GM19438 (cell line): ENCODE data around the gene TMCO4.

Source experiments
- ATAC-seq: cut with Tn5 transposase; IDR thresholded peaks from one replicate; pipeline ENCODE4 v1.9.1; 2021; ENCODE audit warnings: low read depth; ENCODE audit not compliant: unreplicated experiment

Gene TMCO4

GRCh38 chr1:19665186-19665495, 134.6 kb downstream of the TMCO4 start:
- no peak for ATAC-seq

DNA sequence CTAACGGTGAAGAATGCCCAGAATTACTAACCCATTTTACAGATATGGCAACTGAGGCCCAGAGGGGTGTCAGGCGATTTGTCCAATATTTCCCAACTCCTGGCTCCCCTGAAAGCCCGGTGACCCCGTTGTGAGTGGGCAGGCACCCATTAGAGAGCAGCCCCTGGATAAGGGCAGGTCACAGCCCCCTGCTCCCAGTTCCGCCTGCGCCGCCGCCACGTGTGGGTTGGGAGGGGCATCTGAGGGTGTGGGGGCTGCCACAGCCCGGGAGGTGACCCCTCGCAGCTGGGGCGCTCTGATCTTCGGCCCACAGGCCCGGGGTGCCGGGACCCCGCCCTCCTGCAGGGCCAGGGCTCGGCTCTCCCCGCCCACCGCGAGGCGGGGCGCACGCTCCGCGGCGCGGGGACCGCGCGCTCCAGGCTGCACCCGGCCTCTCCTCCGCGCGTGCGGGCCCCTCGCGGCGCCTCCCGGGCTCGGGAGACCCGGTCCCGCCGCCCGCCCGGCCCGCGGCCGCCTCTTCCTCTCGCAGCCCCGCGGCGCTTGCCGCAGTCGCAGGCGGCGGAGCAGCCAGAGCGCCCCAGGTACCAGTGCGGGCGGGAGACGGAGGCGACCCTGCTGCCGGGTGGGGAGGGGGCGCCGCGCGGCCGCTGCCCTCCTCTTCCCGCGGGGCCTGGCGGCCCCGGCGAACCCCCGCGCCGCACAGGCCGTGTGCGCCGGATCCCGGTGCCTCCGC, 135.1 kb downstream of the TMCO4 start, which contains the start of gene HTR6:
Gene HTR6, plus strand, starts transcription at position 423 of the 733 bp plus-strand sequence. CDS start 879 bp downstream, outside the sequence.
- no peak for ATAC-seq

GRCh38 chr1:19662313-19662712, 137.4 kb downstream of the TMCO4 start:
- no peak for ATAC-seq

DNA sequence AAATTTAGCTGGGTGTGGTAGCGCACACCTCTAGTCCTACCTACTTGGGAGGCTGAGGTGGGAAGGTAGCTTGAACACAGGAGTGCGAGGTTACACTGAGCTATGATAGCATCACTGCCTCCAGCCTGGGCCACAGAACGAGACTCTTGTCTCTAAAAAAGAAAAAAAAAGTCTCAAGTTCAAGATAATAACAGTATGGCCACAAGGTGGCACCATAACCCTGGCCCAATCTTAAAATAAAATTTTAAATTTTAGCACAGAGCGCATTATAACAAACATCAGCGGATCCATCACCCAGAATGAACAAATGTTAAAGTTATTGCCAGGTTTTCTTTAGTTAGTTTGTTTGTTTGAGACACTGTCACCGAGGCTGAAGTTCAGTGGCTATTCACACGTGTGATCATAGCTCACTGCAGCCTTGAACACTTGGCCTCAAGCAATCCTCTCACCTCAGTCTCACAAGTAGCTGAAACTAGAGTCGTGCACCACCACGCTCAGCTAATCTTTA, 137.9 kb downstream of the TMCO4 start:
- no peak for ATAC-seq

- ATAC-seq, result no peak
Measured at GRCh38 chr1:19658186-19658585, 141.5 kb downstream of the TMCO4 start.

DNA sequence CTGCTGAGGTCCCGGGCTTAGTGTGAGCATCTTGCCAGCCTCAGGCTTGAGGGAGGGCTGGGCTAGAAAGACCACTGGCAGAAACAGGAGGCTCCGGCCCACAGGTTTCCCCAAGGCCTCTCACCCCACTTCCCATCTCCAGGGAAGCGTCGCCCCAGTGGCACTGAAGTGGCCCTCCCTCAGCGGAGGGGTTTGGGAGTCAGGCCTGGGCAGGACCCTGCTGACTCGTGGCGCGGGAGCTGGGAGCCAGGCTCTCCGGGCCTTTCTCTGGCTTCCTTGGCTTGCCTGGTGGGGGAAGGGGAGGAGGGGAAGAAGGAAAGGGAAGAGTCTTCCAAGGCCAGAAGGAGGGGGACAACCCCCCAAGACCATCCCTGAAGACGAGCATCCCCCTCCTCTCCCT, 142.2 kb downstream of the TMCO4 start:
- no peak for ATAC-seq

DNA sequence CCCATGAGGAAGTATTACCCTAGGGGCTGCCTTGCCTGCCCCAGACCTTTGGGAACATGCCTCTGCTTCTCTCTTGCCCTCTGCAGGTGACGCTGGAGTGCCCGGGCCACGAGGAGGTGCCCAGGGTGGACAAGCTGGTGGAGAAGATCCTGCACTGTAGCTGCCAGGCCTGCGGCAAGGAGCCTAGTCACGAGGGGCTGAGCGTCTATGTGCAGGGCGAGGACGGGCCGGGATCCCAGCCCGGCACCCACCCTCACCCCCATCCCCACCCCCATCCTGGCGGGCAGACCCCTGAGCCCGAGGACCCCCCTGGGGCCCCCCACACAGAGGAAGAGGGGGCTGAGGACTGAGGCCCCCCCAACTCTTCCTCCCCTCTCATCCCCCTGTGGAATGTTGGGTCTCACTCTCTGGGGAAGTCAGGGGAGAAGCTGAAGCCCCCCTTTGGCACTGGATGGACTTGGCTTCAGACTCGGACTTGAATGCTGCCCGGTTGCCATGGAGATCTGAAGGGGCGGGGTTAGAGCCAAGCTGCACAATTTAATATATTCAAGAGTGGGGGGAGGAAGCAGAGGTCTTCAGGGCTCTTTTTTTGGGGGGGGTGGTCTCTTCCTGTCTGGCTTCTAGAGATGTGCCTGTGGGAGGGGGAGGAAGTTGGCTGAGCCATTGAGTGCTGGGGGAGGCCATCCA, 142.8 kb downstream of the TMCO4 start:
- ATAC-seq, result no peak

- ATAC-seq, result no peak
Measured at GRCh38 chr1:19656134-19656779, 143.5 kb downstream of the TMCO4 start.

DNA sequence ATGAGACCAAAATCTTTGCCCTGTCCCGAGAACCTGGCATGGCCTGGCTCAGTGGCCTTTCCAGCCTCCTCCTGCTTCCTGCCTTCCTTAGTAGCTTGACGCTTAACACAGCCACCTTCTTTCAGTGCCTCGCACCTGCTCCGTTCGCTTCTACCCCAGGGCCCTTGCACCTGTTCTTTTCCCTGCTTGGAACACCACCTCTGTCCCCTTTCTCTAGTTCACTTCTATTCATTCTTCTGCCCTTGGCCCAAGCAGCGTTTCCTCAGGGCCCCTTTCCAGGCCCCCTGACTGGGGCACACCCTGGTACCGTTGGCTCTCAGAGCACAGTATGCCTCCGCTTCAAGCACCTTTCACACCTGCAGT, 144.0 kb downstream of the TMCO4 start:
- no peak for ATAC-seq

DNA sequence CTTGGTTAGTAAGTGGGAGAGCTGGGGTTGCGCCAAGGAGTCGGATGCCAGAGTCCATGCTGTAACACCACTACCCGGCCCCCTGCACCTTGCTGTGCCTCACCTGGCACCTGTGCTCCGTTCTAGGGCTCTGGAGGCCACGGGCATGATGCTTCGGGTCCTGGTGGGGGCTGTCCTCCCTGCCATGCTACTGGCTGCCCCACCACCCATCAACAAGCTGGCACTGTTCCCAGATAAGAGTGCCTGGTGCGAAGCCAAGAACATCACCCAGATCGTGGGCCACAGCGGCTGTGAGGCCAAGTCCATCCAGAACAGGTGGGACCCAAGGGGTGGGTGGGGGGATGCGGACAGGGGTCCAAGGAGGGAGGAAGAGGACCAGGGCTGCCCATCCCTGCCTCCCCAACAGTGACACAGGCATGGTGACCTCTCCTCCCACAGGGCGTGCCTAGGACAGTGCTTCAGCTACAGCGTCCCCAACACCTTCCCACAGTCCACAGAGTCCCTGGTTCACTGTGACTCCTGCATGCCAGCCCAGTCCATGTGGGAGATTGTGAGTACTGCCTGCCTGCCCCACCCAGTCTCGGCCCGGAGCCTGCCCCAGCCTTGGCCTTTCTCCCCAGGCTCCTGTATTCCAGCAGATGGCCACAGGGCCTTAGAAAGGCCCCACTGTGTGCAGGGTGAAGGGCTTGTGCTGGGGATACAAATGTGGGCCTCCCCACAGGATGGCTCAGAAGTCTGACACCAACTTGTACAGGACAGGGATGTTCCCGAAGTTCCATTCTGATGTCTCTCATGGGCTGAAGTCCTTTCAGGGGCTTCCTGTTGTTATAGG, 144.6 kb downstream of the TMCO4 start:
- ATAC-seq, result no peak

GRCh38 chr1:19654386-19654785, 145.3 kb downstream of the TMCO4 start:
- ATAC-seq, result no peak

DNA sequence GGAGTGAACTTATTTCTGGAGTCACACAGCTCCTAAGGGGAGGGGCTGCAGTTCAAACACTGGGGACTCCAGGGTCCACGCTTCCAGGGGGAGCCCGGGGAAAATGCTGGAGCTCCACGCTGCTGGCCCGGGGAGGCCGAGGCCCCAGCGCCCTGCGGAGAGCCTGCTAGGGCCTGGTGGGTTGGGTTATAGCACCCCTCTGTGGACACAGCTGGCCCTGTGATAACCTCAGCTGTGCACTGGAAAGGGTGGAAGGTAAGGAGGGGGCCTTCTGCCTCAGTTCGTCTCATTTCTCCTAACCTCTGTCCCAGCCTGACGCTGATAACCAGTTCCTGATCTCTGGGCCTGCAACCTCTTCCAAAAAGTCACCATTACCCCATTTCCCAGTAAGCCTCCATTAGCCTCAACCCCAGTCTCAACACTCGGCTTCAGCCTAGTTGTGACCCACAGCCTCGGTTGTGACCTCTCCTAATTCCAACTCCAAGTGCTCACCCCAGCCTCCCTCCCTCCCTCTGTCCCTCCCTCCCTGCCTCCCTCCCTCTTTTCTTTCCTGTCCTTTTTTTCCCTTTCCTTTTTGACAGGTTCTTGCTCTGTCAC, 148.5 kb downstream of the TMCO4 start:
- ATAC-seq, result no peak

DNA sequence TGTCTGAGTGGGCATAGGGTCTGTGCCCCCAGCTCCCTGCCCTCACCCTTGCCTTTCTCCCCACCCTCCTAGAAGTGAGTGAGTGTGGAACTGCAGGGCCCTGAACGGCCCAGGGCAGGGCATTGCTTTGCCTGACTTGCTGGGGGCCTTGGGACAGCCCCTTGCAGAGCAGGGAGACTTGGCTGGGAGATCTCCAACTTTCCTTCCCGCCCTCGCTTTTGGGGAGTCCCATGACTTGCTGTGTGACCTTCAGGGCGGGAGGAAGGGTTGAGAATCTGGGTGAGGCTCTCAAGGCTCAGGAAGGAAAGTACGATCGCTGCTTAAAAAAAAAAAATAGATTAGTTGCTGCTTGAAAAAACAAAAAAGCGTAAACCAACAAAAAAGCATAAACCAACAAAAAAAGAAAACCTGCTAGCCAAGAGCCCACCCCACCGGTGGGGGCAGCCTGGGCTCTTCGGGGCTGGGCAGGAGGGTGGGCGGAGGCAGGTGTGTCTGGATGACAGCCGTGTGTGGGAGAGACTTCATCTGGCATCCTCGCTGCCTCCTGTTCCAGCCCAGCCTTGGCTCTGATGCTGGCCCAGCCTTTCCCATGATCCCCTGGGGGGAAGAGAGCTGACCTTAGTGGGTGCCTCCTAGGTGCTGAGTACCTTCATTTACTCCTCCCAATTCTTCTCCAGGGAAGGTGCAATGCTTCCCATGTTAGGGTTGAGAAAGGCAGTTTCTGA, 149.1 kb downstream of the TMCO4 start:
- ATAC-seq, result no peak

GRCh38 chr1:19648689-19649088, 151.0 kb downstream of the TMCO4 start:
- ATAC-seq, result no peak

DNA sequence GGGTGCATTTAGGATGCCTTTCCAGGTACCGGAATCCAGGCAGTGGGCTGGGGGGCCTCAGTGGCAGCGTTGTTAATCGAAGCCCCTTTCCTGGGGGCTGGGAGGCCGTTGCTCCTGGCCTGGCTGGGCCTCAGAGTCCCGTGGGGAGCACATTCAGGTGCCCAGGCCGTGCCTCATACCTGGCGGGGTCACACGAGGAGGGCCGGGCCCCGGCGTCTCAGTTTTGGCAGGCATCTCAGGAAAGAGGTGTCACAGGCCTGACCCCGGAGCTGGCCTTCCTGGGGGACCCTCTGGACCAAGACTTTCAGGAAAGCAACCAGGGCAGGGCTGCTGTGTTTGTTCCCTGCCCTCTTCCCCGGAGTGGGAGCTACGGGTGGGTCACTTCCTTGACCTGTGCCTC, 151.5 kb downstream of the TMCO4 start:
- no peak for ATAC-seq

GRCh38 chr1:19647643-19648042, 152.1 kb downstream of the TMCO4 start:
- no peak for ATAC-seq

DNA sequence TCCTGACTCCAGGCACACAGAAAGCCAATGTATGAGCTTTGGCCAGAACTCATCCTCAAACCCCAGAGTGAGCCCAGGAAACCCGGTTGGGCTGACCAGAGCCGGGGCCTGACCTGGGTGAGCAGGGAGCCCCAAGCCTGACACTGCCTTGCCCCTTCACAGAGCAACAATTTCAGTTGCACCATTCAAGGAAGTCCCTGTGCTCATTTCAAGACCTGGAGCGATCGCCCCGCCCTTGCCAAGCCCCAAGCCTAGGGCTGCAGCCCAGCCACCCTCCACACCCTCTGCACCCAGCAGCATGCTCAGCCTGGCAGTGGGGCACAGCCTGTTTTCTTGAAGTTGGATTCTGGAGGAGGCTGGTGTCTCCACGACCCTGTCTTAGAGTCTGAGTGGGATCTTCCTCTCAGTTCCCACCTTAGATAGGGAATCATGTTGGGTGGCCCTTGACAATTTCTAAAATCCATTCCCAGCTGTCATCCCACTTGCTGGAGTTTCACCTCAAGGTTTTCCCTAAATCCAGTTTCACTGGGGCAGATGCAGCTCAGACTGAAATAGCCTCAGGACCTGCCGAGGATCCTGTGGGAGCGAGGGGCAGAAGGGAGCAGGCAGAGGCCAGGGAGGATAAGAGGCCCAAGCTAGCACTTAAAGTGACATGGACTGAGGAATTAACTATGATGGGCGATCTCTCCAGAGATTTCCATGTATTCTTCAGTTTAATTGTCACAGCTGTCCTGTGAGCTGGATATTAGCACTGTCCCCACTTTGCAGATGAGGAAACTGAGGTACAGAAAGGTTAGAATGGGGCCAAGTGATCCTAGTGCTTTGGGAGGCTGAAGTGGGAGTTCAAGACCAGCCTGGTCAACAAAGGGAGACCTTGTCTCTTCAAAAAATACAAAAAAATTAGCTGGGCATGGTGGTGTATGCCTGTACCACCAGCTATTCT, 153.1 kb downstream of the TMCO4 start:
- no peak for ATAC-seq

DNA sequence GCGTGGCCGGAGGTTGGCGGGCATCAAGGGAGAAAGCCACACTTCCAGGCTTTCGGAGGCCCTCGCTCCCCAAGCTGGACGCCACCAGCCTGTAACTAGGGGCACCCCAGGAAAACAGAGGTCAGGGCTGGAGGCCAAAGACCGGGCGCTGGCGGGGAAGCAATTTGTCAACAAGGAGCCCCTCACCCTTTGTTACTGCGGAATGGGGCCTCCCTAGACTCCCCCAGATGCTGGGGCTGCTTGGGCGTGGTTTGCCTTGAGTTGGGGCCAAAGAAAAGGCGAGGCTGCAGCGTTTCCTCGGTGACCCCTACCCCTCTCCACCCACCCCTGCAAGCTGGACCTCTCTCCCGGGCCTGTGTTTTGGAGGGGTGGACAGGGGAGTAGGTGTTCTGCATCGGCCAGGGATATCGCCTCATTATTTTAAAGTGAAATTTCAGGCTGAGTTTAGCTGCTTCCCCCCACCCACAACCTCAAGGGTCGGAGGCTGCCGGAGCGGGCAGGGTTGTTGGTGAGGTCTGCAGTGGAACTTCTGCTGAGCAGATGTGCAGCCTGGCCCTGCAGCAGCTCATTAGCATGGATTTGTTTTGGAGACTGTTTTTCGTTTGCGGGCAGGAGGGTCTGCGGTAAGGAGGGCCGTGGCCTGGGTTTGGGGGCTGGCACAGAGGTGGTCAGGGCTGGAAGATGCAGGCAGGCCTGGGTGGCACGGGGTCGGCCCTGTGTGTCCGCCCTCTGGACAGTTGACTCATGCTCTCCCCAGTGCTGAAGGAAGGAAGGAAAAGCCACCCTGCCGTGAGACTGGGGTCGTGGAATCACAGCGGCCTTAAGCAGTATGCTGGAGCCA, 154.1 kb downstream of the TMCO4 start:
- ATAC-seq, result no peak
